ENCODE results near the gene MCTP2.
"Not testable (repeated sequence)": the region's sequence is repeated elsewhere in the genome, so short reads cannot be mapped to it uniquely, and the experiment has no call there.

Gene MCTP2

DNA sequence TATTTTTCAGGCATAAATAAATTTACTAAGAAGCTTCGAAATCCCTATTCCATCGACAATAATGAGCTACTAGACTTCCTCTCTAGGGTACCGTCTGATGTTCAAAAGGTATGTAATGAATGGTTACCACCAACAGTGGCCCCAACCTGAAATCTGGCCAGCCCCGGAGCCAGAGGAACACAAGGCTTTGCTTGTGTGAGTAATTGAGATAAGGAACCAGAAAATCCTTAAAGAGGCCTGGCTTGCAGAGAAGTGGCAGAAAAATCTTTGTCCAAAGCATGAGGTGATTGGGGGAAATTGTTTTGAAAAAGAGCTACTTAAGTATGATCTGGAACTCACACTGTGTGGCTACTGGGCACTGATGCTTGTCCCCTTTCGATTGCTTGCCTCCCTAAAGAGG is 245.3 kb downstream of the MCTP2 start:
- DNase-seq: no peak

- DNase-seq: no peak
Observed at GRCh38 chr15:94477913-94478553, 246.7 kb downstream of the MCTP2 start.

DNA sequence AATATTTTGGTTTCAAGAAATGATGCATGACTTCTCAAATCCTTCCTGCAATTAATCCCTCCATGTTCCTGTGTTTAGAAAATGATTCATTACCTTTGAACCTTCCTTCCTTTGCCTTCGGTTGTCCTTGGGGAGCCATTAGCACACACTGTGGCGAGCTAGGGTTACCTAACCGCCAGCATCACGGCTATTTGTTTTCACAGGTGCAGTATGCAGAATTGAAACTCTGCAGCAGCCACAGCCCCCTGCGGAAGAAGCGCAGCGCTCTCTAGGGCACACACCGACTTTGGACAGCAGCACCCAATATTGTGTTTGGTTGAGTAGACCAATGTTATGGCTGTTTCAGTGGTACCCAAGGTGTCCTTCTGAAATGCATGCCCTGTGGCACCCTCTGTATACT is 247.4 kb downstream of the MCTP2 start:
- DNase-seq: no peak

- DNase-seq: no peak
Observed at GRCh38 chr15:94480289-94480834, 249.0 kb downstream of the MCTP2 start.

- no peak for DNase-seq
Observed at GRCh38 chr15:94485148-94485719, 253.9 kb downstream of the MCTP2 start.

DNA sequence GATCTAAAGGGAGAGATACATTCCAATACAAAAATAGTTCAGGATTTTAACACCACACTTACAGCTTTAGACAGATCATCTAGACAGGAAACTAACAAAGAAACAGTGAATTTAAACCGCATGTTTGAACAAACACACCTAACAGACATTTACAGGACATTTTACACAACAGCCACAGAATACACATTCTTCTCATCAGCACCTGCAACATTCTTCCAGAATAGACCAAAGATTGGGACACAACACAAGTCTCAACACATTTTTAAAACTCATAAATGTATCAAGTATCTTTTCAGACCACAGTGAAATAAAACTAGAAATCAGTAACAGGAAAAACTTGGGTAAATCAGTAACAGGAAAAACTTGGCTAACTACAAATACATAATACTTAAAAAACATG is 256.3 kb downstream of the MCTP2 start:
- DNase-seq: no peak

GRCh38 chr15:94493176-94493575 is 261.8 kb downstream of the MCTP2 start:
- no peak for DNase-seq

- DNase-seq: not testable (repeated sequence)
Observed at GRCh38 chr15:94493586-94493985, 262.2 kb downstream of the MCTP2 start.

DNA sequence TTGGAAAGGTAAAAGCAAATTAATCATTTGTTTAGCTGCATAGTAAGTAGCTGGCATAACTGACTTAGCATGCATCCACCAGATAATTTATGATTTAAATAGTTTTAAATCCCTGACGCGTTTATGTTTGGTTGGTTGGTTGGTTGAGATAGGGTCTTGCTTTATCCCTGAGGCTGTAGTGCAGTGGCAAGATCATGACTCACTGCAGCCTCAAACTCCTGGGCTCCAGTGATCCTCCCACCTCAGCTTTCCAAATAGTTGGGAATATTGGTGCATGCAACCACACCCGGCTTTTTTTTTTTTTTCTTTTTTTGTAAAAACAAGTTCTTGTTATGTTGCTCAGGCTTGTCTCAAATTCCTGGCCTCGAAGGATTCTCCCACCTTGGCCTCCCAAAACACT is 263.4 kb downstream of the MCTP2 start:
- DNase-seq: no peak

GRCh38 chr15:94503293-94503692 is 271.9 kb downstream of the MCTP2 start:
- DNase-seq: no peak

DNA sequence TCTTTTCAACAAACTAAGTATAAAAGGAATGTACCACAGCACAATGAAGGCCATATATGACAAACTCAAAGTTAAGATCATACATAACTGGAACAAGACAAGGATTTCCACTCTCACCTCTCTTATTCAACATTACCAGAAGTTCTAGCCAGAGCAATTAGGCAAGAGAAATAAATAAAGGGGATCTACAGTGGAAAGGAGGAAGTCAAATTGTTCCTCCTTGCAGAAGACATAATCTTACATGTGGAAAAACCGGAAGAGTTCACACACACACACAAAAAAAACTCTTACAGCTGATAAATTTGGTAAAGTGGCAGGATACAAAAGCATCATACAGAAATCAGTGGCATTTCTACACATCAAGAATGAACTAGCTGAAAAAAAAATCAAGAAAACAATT is 277.9 kb downstream of the MCTP2 start:
- DNase-seq: no peak

DNA sequence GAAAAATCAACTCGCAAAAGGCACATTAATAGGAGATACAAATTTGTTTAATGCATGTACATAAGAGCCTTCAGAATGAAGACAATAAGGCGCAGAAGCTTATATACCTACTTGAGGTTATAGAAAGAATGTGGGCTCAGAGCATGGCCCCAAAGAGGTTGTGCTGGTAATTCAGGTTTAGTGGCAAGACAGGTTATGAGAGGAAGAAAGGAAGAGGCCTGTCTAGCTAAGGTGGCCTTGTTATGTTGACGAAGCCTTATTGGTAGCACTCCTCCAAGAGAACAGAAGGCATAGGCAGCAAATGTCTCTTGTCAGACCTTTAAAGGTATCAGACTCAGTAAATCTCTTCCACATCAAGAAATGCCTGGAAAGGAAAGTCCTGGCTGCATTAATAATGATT is 290.8 kb downstream of the MCTP2 start:
- no peak for DNase-seq

DNA sequence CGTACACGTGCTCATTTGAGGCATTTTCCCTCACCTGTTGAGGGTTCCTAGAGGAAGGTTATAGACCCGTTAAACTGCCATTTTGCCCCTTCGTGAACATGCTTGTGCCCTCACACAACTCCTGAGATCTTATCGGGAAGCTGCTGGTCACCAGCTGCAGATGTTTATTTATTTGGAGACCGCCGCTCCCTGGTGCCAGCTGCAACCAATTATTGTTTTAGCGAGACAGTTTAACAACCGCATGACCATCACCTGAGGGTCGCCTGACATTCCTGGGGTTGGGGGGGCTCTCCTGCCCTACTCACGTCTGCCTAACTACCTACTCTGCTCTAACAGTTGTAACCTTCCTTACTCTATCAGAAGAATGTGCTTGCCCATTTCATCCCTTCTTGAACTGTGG is 292.5 kb downstream of the MCTP2 start:
- DNase-seq: no peak

DNA sequence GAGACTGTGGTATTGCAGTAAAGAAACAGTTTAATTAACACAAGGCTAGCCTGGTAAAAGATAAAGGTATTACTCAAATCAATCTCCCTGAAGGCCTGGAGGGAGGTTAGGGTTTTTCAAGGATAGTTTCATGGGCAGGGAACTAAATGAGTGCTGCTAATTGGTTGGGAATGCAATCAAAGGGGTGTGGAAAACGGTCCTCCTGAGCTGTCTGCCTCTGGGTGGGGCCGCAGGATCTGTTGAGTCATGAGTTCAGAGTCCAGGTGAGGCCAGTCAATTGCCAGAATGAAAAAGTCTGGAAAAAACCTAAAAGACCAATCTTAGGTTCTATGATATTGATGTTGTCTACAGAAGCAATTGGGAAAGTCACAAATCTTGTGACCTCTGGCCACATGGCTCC is 293.2 kb downstream of the MCTP2 start:
- no peak for DNase-seq

DNA sequence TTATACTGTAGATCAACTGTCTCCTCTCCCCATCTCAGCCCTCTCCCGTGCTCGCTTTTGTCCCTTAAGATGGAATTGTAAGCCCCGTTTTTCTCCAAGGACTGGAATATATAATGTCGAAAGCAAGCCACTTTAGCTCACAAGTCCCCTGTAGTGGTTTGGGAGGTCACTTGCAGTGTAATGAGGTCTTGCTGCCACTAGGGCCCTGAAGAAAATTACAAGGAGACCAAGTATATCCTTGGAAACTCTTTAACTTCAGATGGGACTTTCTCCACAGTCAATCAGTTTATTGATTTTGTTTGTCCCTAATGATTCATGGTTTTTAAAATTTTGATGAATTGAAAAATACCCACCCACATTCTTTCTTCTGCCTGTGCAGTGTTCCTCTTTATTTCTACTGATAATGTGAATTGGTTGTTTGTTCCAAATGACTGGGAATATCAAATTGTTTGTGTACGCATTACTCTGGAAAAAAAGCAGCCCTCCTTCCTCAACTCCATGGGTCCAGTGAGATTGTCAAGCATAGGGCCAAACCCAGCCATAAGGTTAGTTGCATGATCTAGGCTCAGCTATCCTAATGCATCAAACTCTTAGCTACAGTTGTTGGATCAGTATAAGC is 294.8 kb downstream of the MCTP2 start:
- no peak for DNase-seq

- no peak for DNase-seq
Observed at GRCh38 chr15:94532226-94532625, 300.9 kb downstream of the MCTP2 start.

Data from femur (tissue), 1 donor.